Brain microvascular endothelial cell (primary cell): ENCODE data around the gene PLCG1.

Experiments used
- DNase-seq: peaks from one replicate; pipeline ENCODE4 v3.0.0-alpha.2; 2020
- H3K27ac ChIP-seq: fragments of 250-450 bp; sonication (Bioruptor Pico); 2 replicates; pipeline ENCODE4 v1.5.1; 2020; ENCODE audit warnings: mild to moderate bottlenecking, moderate library complexity
- H3K27me3 ChIP-seq: fragments of 250-450 bp; sonication (Bioruptor Pico); replicated peaks from 2 replicates; pipeline ENCODE4 v1.5.1; 2020; ENCODE audit warnings: mild to moderate bottlenecking
- H3K36me3 ChIP-seq: fragments of 250-450 bp; sonication (Bioruptor Pico); replicated peaks from 2 replicates; pipeline ENCODE4 v1.5.1; 2020; ENCODE audit warnings: mild to moderate bottlenecking
- H3K4me3 ChIP-seq: 2 replicates; pipeline ENCODE4 v1.5.1; 2011; ENCODE audit warnings: low read depth, mild to moderate bottlenecking, control low read depth, low read length, moderate library complexity
- CTCF ChIP-seq: IDR thresholded peaks from 2 replicates; pipeline ENCODE4 v1.5.1; 2011; ENCODE audit warnings: low read depth, mild to moderate bottlenecking, moderate library complexity, low read length, control low read depth, inconsistent platforms; ENCODE audit errors: missing control alignments
- in situ Hi-C: cut with HindIII; loops from 2 replicates; pipeline ENCODE4 v1.10.0; 2017; ENCODE audit warnings: low sequenced_read_pairs, low pct_ligation_motif_present

The PLCG1 gene

GRCh38 chr20:41165001-41165882 is 27.9 kb downstream of the PLCG1 start:
- Histone ChIP-seq H3K36me3 (peaks cover 69% of the 10 kb centered on the region), H3K27me3 (no peaks in the 10 kb centered on the region), H3K27ac (no peak overlapping the region), H3K4me3 (no peak overlapping the region)
- no peak for DNase-seq
- no peak for TF ChIP-seq CTCF
- in situ Hi-C loops, result no loop called here

GRCh38 chr20:41166201-41167117 is 29.1 kb downstream of the PLCG1 start:
- in situ Hi-C loops, result no loop called here
- H3K4me3 ChIP-seq, result no peak overlapping the region
- DNase-seq, result no peak
- H3K27ac ChIP-seq, result no peak overlapping the region
- no peaks in the 10 kb centered on the region for H3K27me3 ChIP-seq
- no peak for TF ChIP-seq CTCF
- H3K36me3 ChIP-seq, result peaks cover 73% of the 10 kb centered on the region

GRCh38 chr20:41167118-41167470 is 29.8 kb downstream of the PLCG1 start:
- Histone ChIP-seq H3K27me3 (no peaks in the 10 kb centered on the region), H3K4me3 (no peak overlapping the region), H3K27ac (no peak overlapping the region), H3K36me3 (peaks cover 73% of the 10 kb centered on the region)
- in situ Hi-C loops, result no loop called here
- DNase-seq, result no peak
- TF ChIP-seq CTCF, result no peak

GRCh38 chr20:41167481-41168253 is 30.3 kb downstream of the PLCG1 start:
- in situ Hi-C loops, result no loop called here
- no peak for TF ChIP-seq CTCF
- H3K4me3 ChIP-seq, result no peak overlapping the region
- no peak for DNase-seq
- no peak overlapping the region for H3K27ac ChIP-seq
- no peaks in the 10 kb centered on the region for H3K27me3 ChIP-seq
- H3K36me3 ChIP-seq, result peaks cover 76% of the 10 kb centered on the region

- no peak for TF ChIP-seq CTCF
- Histone ChIP-seq H3K27me3 (no peaks in the 10 kb centered on the region), H3K36me3 (peaks cover 72% of the 10 kb centered on the region), H3K27ac (no peak overlapping the region), H3K4me3 (no peak overlapping the region)
- no peak for DNase-seq
- in situ Hi-C loops, result no loop called here
These were observed 31.2 kb downstream of the PLCG1 start for GRCh38 chr20:41168281-41169161.
